Activated CD4-positive, alpha-beta T cell treated with anti-CD3 and anti-CD28 coated beads, Interleukin-2, Interleukin-4, amounts not matched to agents 100 ng/mL and 50 ng/mL, durations not matched to agents 16 hours and 8 hours (primary cell): ENCODE measurements around the gene DNAH2.

Source experiments
- DNase-seq: peaks from one replicate; pipeline ENCODE4 v3.0.0-alpha.2; 2020; ENCODE audit warnings: low spot score

The DNAH2 gene

GRCh38 chr17:7864995-7865650 lies 147.6 kb downstream of the DNAH2 start:
- no peak for DNase-seq

- no peak for DNase-seq
These were observed 150.4 kb downstream of the DNAH2 start for GRCh38 chr17:7867881-7868329.

DNA sequence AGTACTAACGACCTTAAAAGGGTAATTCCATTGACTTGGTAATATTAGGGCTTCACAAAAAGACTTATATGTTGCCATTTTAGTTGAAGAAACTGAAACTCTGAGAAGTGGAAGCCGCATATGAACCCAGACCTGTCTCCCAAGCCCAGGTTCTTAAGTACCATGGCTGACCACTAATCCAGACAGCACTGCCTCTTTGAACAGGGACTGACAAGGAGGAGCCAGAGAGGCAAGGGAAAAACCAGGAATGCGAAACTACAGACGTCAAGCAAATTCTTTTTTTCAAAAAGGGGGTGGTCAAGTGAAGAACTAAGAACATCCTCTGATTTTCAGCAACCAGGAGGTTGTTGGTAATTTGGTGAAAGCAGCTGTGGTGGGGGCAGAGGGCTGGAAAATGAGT lies 155.5 kb downstream of the DNAH2 start:
- DNase-seq = no peak

DNA sequence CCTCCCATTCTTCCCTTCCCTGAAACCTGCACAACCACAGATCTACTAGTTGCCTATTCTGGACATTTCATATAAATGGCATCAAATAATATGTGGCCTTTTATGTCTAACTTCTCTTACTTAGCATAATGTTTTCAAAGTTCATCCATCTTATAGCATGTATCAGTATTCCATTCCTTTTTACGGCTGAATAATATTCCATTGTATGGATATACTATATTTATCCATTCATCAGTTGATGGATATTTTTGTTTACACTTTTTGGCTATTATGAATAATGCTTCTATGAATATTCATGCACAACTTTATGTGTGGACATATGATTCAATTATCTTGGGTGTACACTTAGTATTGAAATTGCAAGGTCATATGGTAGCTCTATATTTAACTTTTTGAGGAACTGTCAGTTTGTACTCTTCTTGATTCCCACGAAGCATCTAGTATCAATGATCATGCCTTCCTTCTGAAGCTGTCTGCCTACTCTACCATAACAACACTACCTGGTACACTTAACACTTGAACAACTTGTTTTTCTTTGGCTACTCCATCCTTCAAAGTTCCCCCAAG lies 158.3 kb downstream of the DNAH2 start:
- no peak for DNase-seq

DNA sequence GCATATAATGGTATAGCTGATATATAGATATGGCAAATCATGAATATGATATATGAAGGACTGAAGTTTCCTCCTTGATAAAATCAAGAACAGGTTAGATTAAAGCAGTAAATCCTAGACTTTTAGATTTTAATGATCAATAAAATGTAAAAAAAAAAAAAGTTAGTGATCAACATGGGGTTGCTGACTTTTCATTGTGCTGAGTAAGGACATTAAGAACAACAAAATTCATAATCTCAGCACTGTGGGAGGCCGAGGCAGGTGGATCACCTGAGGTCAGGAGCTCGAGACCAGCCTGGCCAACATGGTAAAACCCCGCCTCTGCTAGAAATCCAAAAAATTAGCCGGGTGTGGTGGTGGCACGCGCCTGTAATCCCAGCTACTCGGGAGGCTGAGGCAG lies 160.7 kb downstream of the DNAH2 start:
- DNase-seq = no peak

DNA sequence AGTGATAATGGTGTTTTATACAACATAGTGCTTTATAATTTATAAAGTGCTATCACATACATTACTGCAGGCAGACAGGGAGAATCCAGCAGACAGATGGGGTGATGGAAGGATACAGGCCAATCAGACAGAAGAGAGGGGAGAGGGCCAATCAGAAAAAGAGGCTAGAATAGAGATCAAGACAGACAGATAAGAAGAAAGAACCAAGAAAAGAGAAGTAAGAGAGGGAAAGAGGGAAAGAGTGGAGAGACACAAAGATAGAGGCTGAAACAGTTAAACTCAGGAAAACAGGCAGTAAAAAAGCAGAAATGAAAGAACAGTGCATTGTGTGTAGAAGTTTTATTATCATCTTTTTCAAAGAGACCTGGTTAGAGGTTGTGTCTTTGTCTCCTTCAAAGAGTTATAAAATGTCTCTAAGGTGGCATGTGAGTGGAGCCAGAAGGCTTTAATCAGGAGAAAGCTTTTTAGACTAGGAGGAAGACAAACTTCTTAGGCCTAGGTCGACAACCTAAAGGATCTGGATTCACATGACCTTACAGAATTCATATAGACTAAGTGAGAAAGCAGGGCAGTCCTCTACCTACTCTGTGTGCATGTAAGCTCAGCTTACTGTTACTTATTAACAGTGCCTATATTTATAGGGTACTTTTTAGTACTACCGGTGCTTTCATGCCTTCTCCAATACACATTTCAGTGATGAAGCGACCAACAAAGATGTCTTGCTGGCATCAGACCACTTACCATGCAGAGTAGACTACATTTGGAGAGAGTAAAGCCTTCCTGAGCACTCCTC lies 162.7 kb downstream of the DNAH2 start:
- no peak for DNase-seq

- no peak for DNase-seq
These were observed 163.9 kb downstream of the DNAH2 start for GRCh38 chr17:7881276-7882054.

DNA sequence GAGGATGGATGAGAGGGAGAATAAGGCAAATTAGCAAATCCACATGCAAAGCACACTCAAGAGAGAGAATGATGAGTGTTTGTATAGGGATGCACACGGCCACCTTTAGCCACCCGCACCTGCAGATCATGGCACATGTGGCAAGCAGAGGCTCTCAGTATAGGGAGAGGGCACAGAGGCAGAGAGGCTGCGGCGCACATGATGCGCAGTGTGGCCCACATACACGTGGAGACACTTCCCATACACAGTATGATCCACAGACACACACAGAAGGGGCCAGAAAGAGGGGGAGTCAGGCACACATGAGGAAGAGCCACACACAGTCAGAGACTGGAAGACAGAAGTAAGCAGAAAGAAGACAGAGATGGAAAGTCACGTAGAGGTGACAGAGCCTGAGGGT lies 164.5 kb downstream of the DNAH2 start:
- DNase-seq = no peak

DNA sequence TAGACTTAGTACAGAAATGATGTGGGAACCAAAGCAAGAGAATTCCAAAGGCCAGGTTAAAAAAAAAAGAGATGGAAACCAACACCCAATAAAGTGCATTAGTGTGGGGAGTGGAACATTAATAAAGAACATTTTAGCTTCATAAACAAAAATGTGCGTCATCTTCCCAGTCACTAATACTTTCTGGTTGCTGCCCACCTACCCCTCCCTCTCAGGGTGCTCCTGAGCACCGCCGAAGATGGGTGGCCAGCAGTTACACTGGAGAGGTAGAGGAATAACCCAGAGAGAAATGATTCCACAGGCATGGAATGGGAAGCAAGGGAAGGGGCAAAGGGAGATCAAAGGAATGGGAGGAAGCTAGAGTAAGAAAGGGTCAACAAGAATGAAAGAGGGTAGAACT lies 165.1 kb downstream of the DNAH2 start:
- DNase-seq = no peak
